Thoracic aorta (tissue), 2 donors: Measurements from ENCODE around the gene FAM120B. TPM values are rescaled to one million over a fixed set of nuclear protein-coding genes. Genes with fewer than 3 reads are reported as not detected.

ENCODE experiments used
- ATAC-seq: fragments of 150-250 bp; one replicate; pipeline ENCODE4 v1.8.0; 2017; ENCODE audit warnings: low read depth; ENCODE audit not compliant: insufficient number of reproducible peaks, low FRiP score
- DNase-seq: peaks from one replicate; pipeline ENCODE4 v3.0.0-alpha.2; 2020; ENCODE audit warnings: low spot score
- H3K27ac ChIP-seq, 2 donors: fragments of 200-600 bp; sonication (generic); 1 replicate in 1 of 2; 2 replicates in 1 of 2; pipeline ENCODE4 v1.5.1; 2016; ENCODE audit warnings: mild to moderate bottlenecking in 2 of 2, moderate library complexity in 2 of 2
- H3K27me3 ChIP-seq: fragments of 200-600 bp; sonication (generic); replicated peaks from 2 replicates; pipeline ENCODE4 v1.6.0; 2016; ENCODE audit warnings: mild to moderate bottlenecking; ENCODE audit not compliant: insufficient read depth
- H3K36me3 ChIP-seq: fragments of 200-600 bp; sonication (generic); one replicate; pipeline ENCODE4 v1.5.1; 2016
- H3K4me1 ChIP-seq, 2 donors: fragments of 200-600 bp; sonication (generic); 1 replicate in 1 of 2; 2 replicates in 1 of 2; pipeline versions ENCODE4 v1.5.1 to v1.6.0; 2016; ENCODE audit warnings: low read depth in 2 of 2, mild to moderate bottlenecking in 1 of 2; ENCODE audit not compliant: control insufficient read depth in 1 of 2
- H3K4me3 ChIP-seq: fragments of 200-600 bp; sonication (generic); 2 replicates; pipeline ENCODE4 v1.5.1; 2016; ENCODE audit warnings: mild to moderate bottlenecking
- H3K9me3 ChIP-seq: fragments of 200-600 bp; sonication (generic); 2 replicates; pipeline ENCODE4 v1.5.1; 2016
- total RNA-seq, 2 donors: library from RNA; depleted of rRNA; stranded (reverse); fragments of >200 nt; gene quantifications; one replicate each; pipeline versions ENCODE4 v1.1.0 to v1.2.3, GENCODE V29; 2016
- TF ChIP-seq, protein P1 (sequence below): fragments of 200-600 bp; sonication (generic); IDR thresholded peaks from one replicate; pipeline ENCODE4 v1.5.1; 2019; ENCODE audit warnings: antibody characterized with exemption

Gene FAM120B
- total RNA-seq, 2 donors from 2014 or later: 21.0 to 24.1 TPM

DNA sequence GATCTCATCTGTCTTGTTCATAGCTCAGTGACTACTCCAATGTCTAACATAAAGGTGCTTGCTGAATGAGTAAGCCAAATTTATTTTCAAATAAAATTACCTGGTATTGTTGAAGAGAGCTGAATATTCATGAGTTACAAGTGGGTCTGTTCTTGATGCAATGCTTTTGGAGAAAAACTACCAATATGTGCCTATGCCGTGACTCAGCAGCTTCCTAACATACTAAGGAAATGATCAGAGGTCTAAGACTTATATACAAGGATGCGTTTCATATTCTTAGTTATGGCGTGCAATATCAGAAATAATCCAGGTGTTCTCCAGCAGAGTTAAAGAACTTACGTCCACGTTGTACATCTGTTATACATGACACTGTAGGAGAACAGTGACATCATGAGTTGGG lies 5.1 kb downstream of the FAM120B start:
- DNase-seq (no peak), ATAC-seq (no peak)
- H3K36me3 ChIP-seq: no peaks in the 10 kb centered on the region
- H3K27me3 ChIP-seq: no peaks in the 10 kb centered on the region
- no peaks in the 10 kb centered on the region for H3K9me3 ChIP-seq
- H3K4me1 ChIP-seq: peaks cover 18 to 19% of the 10 kb centered on the region in 2 donors
- no peak overlapping the region for H3K27ac ChIP-seq
- TF ChIP-seq, protein P1, sequence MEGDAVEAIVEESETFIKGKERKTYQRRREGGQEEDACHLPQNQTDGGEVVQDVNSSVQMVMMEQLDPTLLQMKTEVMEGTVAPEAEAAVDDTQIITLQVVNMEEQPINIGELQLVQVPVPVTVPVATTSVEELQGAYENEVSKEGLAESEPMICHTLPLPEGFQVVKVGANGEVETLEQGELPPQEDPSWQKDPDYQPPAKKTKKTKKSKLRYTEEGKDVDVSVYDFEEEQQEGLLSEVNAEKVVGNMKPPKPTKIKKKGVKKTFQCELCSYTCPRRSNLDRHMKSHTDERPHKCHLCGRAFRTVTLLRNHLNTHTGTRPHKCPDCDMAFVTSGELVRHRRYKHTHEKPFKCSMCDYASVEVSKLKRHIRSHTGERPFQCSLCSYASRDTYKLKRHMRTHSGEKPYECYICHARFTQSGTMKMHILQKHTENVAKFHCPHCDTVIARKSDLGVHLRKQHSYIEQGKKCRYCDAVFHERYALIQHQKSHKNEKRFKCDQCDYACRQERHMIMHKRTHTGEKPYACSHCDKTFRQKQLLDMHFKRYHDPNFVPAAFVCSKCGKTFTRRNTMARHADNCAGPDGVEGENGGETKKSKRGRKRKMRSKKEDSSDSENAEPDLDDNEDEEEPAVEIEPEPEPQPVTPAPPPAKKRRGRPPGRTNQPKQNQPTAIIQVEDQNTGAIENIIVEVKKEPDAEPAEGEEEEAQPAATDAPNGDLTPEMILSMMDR: no peak
- H3K4me3 ChIP-seq: no peak overlapping the region

DNA sequence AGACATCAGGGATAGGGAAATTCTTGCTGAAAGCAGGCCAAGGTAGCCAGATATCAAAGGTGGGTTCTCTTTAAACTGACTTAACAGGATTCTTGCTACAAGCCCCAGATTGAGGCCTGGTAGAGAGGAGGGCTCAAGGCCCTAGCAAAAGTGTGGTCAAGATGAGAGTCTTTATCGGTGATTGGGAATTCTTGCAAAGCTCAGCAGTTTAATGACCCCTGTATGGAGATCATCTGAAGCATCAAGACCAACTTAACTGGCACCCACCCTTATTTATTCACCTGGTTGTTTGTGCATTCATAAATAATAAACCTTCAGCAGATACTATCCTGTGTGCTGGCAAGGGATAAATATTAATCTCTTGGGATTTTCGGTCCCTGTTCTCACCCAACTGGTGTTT lies 6.3 kb downstream of the FAM120B start:
- TF ChIP-seq, protein P1: no peak
- Histone ChIP-seq H3K27ac (no peak overlapping the region), H3K9me3 (no peaks in the 10 kb centered on the region), H3K36me3 (peaks cover 3% of the 10 kb centered on the region), H3K4me1 (peaks cover 11% of the 10 kb centered on the region in 2 donors), H3K4me3 (no peak overlapping the region), H3K27me3 (no peaks in the 10 kb centered on the region)
- ATAC-seq: no peak
- no peak for DNase-seq

DNA sequence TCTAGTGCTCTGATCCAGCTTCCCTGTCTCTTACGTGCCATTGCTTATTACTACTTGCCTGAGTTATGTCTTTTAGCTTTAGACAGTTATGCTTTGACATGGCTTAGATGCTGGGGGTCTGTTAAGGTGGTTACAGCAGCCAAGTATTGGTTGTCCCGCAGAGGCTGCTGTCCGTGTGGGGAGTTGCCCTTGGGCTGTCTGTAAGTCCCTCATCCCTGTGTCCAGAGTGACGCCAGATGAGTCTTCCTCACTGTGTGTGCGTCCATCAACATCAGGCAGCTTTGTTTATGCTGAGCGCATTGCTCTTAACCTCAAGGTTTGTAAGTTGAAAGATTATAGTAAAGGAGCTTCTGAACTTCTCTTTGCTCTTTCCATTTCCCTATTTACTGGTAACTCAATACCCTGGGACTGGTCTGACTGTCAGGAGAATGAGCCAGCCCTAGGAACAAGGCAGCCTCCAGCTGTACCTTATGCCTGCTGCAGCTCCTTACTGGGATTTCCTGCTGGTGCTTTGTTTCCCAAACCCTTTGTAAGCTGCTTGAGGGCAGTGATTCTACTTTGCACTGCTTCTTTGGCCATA lies 7.2 kb downstream of the FAM120B start:
- Histone ChIP-seq H3K36me3 (peaks cover 3% of the 10 kb centered on the region), H3K4me3 (no peak overlapping the region), H3K9me3 (no peaks in the 10 kb centered on the region), H3K27me3 (no peaks in the 10 kb centered on the region), H3K27ac (no peak overlapping the region), H3K4me1 (peaks cover 3 to 10% of the 10 kb centered on the region in 2 donors)
- TF ChIP-seq, protein P1: no peak
- no peak for DNase-seq
- no peak for ATAC-seq

DNA sequence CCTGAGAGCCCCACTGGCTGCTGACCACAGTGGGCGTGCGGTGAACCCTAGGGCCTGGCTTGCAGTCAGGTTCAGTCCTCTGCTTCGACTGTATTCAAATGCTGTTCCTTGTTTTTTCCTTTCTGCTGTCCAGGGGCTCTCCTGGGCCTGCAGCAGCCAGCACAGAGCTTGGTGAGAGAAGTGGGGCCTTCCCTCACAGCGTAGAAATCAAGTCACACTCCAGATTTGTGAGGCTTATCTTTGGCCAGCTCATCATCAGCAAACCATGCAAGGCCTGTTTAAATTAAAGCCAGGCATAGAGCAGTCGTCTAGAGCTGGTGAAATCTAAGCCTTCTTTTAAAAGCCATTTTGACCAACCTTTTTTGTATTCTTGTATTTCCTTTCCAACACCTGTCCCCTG lies 8.4 kb downstream of the FAM120B start:
- Histone ChIP-seq H3K27ac (no peak overlapping the region), H3K27me3 (no peaks in the 10 kb centered on the region), H3K9me3 (no peaks in the 10 kb centered on the region), H3K36me3 (peaks cover 3% of the 10 kb centered on the region), H3K4me3 (no peak overlapping the region), H3K4me1 (peaks cover 0 to 1% of the 10 kb centered on the region in 2 donors)
- TF ChIP-seq, protein P1: no peak
- DNase-seq (no peak), ATAC-seq (no peak)

DNA sequence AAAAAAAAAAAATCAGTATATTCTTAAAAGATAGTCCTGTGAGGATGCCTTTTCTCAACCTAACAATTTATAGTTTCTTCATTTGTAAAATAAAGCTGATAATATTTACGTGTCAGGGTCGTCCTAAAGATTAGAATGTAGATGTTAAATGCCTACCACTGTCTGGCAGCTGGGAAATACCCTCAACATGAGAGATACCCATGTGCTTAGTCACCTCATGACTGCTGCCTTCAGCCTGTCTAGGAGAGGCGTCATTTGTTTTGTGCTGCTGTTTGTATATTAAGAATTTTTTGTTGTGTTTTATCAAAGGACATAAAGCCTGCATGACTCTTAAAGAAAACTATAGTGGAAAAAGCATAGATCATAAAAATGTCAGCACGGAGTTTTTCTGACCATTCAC lies 9.5 kb downstream of the FAM120B start:
- Histone ChIP-seq H3K9me3 (no peaks in the 10 kb centered on the region), H3K4me1 (no peaks in the 10 kb centered on the region), H3K36me3 (peaks cover 3% of the 10 kb centered on the region), H3K27me3 (no peaks in the 10 kb centered on the region), H3K27ac (no peak overlapping the region), H3K4me3 (no peak overlapping the region)
- no peak for DNase-seq
- TF ChIP-seq, protein P1: no peak
- ATAC-seq: no peak
